HFFc6 (cell line): Measurements from ENCODE around the gene CLPTM1. TPM values are rescaled to one million over a fixed set of nuclear protein-coding genes. Genes with fewer than 3 reads are reported as not detected.
A peak's percentile ranks its signal among the peaks of the same experiment; 100 is the strongest.

Source experiments
- DNase-seq: peaks from one replicate; pipeline ENCODE4 v3.0.0-alpha.2; 2018
- H3K27ac Mint-ChIP-seq: 2 replicates; pipeline ENCODE4 v1.8.0; 2020; ENCODE audit warnings: mild to moderate bottlenecking, mixed read lengths
- H3K27me3 Mint-ChIP-seq: 2 replicates; pipeline ENCODE4 v1.8.0; 2021; ENCODE audit warnings: mild to moderate bottlenecking, moderate library complexity, mixed read lengths; ENCODE audit not compliant: insufficient read depth
- H3K36me3 Mint-ChIP-seq: 2 replicates; pipeline ENCODE4 v1.8.0; 2021; ENCODE audit warnings: low read depth, mixed read lengths
- H3K4me1 Mint-ChIP-seq: 2 replicates; pipeline ENCODE4 v1.8.0; 2020; ENCODE audit warnings: low read depth, mixed read lengths
- H3K4me3 Mint-ChIP-seq: 2 replicates; pipeline ENCODE4 v1.8.0; 2020; ENCODE audit warnings: mild to moderate bottlenecking, moderate library complexity, mixed read lengths
- H3K9me3 Mint-ChIP-seq: 2 replicates; pipeline ENCODE4 v1.8.0; 2020; ENCODE audit warnings: mild to moderate bottlenecking, mixed read lengths
- CTCF ChIP-seq: fragments of 200-600 bp; sonication (generic); IDR thresholded peaks from 2 replicates; pipeline ENCODE4 v1.5.0; 2021; ENCODE audit warnings: antibody characterized with exemption, mild to moderate bottlenecking
- total RNA-seq, 6 experiments: library from RNA; stranded (reverse); fragmentation: NEBNext Ultra II Directional; extraction: Animal tissue kit (Norgen Biotek cat#: 25700); gene quantifications; 2 replicates in 1 of 6; 3 replicates in 5 of 6; pipeline ENCODE4 v1.2.3, GENCODE V29; 2021

Gene CLPTM1
- total RNA-seq, 6 experiments from 2014 or later, result 160 to 184 (median 172) TPM

DNA sequence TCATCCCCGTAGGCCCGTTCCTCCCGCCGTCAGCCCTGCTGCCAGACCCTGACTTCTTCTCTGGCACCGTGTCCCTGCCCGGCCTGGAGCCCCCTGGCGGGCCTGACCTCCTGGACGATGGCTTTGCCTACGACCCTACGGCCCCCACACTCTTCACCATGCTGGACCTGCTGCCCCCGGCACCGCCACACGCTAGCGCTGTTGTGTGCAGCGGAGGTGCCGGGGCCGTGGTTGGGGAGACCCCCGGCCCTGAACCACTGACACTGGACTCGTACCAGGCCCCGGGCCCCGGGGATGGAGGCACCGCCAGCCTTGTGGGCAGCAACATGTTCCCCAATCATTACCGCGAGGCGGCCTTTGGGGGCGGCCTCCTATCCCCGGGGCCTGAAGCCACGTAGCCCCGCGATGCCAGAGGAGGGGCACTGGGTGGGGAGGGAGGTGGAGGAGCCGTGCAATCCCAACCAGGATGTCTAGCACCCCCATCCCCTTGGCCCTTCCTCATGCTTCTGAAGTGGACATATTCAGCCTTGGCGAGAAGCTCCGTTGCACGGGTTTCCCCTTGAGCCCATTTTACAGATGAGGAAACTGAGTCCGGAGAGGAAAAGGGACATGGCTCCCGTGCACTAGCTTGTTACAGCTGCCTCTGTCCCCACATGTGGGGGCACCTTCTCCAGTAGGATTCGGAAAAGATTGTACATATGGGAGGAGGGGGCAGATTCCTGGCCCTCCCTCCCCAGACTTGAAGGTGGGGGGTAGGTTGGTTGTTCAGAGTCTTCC lies 82.4 kb downstream of the CLPTM1 start:
- no peaks in the 10 kb centered on the region for H3K9me3 Mint-ChIP-seq
- H3K36me3 Mint-ChIP-seq, result peaks cover 25% of the 10 kb centered on the region
- peaks cover 23% of the 10 kb centered on the region for H3K4me1 Mint-ChIP-seq
- no peak for DNase-seq
- no peaks in the 10 kb centered on the region; the same call in none of the 2 replicates for H3K27me3 Mint-ChIP-seq
- H3K4me3 Mint-ChIP-seq, result no peak overlapping the region
- no peak overlapping the region for H3K27ac Mint-ChIP-seq
- no peak for TF ChIP-seq CTCF

DNA sequence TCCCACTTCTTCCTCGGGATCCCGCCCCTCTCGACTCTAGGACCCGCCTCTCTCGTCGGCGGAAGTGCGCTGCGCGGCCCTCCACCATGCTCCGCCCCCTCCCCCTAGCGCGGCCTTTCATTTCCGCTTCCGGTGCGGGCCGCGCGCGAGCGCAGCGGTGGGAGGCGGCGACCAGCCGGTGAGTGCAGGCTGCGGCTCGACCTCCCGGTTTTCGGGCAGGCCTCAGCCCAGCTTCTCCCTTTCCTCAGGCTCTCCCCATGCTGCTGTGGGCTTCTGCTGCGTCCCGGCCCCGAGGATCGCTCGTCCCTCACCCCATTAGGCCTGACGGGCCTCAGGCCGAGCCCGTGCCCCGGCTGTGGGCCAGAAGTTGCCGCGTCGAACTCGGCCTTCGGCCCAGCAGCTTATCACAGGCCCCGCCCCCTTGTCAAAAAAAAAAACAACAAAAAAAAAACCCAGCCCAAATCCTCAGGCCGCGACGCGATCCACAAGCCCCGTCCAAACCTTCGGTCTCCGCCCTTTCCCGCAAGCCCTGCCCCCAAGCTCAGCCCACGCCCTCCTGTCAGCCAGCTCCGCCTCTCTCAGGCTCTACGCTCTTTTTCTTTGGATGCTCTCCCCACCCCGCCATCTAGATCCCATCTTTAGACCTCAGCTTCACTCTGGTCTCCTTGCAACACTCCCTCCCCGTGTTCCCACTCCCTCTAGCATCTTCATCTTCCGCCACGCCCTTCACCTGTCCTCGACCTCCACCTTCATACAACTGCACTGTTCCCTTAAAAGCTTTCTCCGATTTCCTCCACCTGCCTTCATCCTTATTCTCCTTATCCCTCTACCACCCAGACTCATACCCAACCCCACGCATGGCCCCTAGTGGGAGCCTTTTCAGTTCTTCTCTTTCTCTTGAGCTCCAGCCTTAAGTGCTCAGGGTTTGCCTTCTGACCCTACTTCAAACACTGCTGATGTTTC lies 84.0 kb downstream of the CLPTM1 start, which contains the start of gene CLASRP:
CLASRP (plus strand) TSS at position 115 of the 963 bp plus-strand sequence. CDS start 1,168 bp downstream, outside the sequence.
- H3K36me3 Mint-ChIP-seq, result peaks cover 19% of the 10 kb centered on the region
- peak; percentile 83 for DNase-seq
- H3K4me3 Mint-ChIP-seq, result peak within 1 kb of the TSS; percentile 92
- no peaks in the 10 kb centered on the region for H3K9me3 Mint-ChIP-seq
- peak within 1 kb of the TSS; percentile 97 for H3K27ac Mint-ChIP-seq
- no peaks in the 10 kb centered on the region; the same call in 1 of the 2 replicates for H3K27me3 Mint-ChIP-seq
- H3K4me1 Mint-ChIP-seq, result peaks cover 23% of the 10 kb centered on the region
- no peak; the same call in 1 of the 2 replicates for TF ChIP-seq CTCF

DNA sequence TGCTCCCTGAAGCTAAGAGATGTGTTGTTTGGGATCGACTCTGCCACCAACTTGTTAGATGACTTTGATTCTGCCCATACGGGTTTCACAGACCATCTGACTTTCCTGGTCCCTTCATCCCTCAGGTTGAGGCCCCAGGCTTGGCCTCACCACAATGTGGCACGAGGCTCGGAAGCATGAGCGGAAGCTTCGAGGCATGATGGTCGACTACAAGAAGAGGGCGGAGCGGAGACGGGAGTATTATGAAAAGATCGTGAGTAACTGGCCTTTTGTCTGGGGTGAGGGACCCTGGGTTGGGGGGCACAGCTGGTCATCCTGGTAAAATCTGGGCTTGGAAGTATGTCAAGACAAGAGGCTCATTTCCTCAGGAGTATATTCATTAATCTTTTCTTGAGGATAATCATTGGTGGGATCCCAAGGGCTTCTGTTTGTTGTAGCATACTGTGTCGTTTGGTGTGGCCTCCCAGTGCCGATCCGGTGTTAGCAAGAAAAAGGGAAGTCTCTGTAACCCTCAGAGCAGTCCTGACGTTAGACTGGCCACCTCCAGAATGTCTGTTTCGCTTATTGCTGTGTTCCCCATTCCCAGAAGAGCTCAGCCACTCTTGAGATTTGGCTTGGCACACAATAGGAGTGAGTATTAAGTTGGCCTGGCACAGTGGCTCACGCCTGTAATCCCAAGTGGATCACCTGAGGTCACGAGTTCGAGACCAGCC lies 85.0 kb downstream of the CLPTM1 start:
- H3K36me3 Mint-ChIP-seq, result peaks cover 19% of the 10 kb centered on the region
- no peak for TF ChIP-seq CTCF
- no peaks in the 10 kb centered on the region for H3K9me3 Mint-ChIP-seq

DNA sequence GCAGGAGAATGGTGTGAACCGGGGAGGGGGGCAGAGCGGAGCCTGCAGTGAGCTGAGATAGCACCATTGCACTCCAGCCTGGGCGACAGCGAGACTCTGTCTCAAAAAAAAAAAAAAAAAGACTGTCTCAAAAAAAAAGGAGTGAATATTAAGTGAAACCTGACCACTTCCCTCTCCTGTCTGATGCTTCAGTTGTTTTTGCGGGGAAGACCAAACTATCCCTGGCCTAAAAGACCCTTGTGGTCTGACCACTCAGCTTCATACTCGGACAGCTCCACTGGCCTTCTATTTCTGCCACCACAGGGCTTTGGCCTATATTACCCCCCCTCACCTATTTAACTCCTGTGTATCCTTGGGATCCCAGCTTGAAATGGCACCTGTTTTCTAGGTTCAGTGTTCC lies 85.9 kb downstream of the CLPTM1 start:
- TF ChIP-seq CTCF, result no peak
- no peak for DNase-seq
- Mint-ChIP-seq H3K27ac (no peak overlapping the region), H3K4me1 (peaks cover 23% of the 10 kb centered on the region), H3K36me3 (peaks cover 25% of the 10 kb centered on the region), H3K4me3 (peak overlapping the region; percentile 60), H3K27me3 (no peaks in the 10 kb centered on the region; the same call in 1 of the 2 replicates), H3K9me3 (no peaks in the 10 kb centered on the region)

More for the DNA sequence above, 85.0 kb downstream of the CLPTM1 start:
- H3K27ac Mint-ChIP-seq, result no peak overlapping the region
- H3K4me1 Mint-ChIP-seq, result peaks cover 23% of the 10 kb centered on the region
- H3K27me3 Mint-ChIP-seq, result no peaks in the 10 kb centered on the region; the same call in 1 of the 2 replicates
- no peak for DNase-seq
- peak overlapping the region; percentile 92 for H3K4me3 Mint-ChIP-seq

Other genes starting within 250 kb of the CLPTM1 start
- 10 to 100 TPM; 12.9 to 20.1 (median 16.7) TPM for gene BCL3, start 206.7 kb upstream of the CLPTM1 start, total RNA-seq
- not detected for gene CBLC, start 177.5 kb upstream of the CLPTM1 start, total RNA-seq
- gene BCAM, start 146.3 kb upstream of the CLPTM1 start, total RNA-seq, result 1 to 10 TPM; 5.5 to 6.2 (median 6.0) TPM
- 100 to 1,000 TPM; 126 to 152 (median 148) TPM for gene NECTIN2, start 109.1 kb upstream of the CLPTM1 start, total RNA-seq
- gene TOMM40, start 64.1 kb upstream of the CLPTM1 start, total RNA-seq, result 100 to 1,000 TPM in 1 of 6 experiments, 10 to 100 TPM in 5; 79.8 to 107 (median 92.2) TPM
- gene APOE, start 49.6 kb upstream of the CLPTM1 start, total RNA-seq, result 1 to 10 TPM; 1.9 to 6.5 (median 2.5) TPM
- 1 to 10 TPM in 5 of 6 experiments, not detected in 1; 1.4 to 6.8 (median 2.4) TPM for gene APOC1, start 40.8 kb upstream of the CLPTM1 start, total RNA-seq
- not detected for gene APOC4, start 13.1 kb upstream of the CLPTM1 start, total RNA-seq
- not detected for gene APOC2, start 9.3 kb upstream of the CLPTM1 start, total RNA-seq
- gene RELB, start 46.1 kb downstream of the CLPTM1 start, total RNA-seq, result 10 to 100 TPM in 2 of 6 experiments, 1 to 10 TPM in 4; 6.1 to 10.8 (median 9.4) TPM
- 10 to 100 TPM; 29.9 to 42.9 (median 37.3) TPM for gene CLASRP, start 83.7 kb downstream of the CLPTM1 start, total RNA-seq
- gene ZNF296, start 121.1 kb downstream of the CLPTM1 start, total RNA-seq, result under 1 TPM; 0.57 to 0.87 (median 0.65) TPM
- 10 to 100 TPM; 34.3 to 43.4 (median 39.0) TPM for gene GEMIN7, start 123.9 kb downstream of the CLPTM1 start, total RNA-seq
- gene PPP1R37, start 137.8 kb downstream of the CLPTM1 start, total RNA-seq, result 10 to 100 TPM; 20.4 to 27.4 (median 21.6) TPM
- under 1 TPM in 5 of 6 experiments, not detected in 1; 0.07 to 0.17 (median 0.07) TPM for gene NKPD1, start 205.6 kb downstream of the CLPTM1 start, total RNA-seq
- 1 to 10 TPM; 3.5 to 6.9 (median 5.2) TPM for gene TRAPPC6A, start 222.9 kb downstream of the CLPTM1 start, total RNA-seq
- gene BLOC1S3, start 223.4 kb downstream of the CLPTM1 start, total RNA-seq, result 10 to 100 TPM; 10.5 to 14.2 (median 12.2) TPM